Mesenchymal stem cell (in vitro differentiated cells and primary cell): ENCODE data around the gene RNF7. TPM values are rescaled to one million over a fixed set of nuclear protein-coding genes. Genes with fewer than 3 reads are reported as not detected.
"Not testable (repeated sequence)": the region's sequence is repeated elsewhere in the genome, so short reads cannot be mapped to it uniquely, and the experiment has no call there.

Experiments used
- DNase-seq: peaks from one replicate; pipeline ENCODE4 v3.0.0-alpha.2; 2013
- H2AFZ ChIP-seq: one replicate; pipeline ENCODE4 v1.6.1; 2013; ENCODE audit warnings: low read depth, mild to moderate bottlenecking, control low read depth, inconsistent platforms, low read length, moderate library complexity
- H2AK5ac ChIP-seq: 2 replicates; pipeline ENCODE4 v1.6.1; 2013; ENCODE audit warnings: low read length, moderate library complexity, mild to moderate bottlenecking, inconsistent platforms; ENCODE audit not compliant: severe bottlenecking
- H2BK120ac ChIP-seq: one replicate; pipeline ENCODE4 v1.6.1; 2013; ENCODE audit warnings: low read depth, mild to moderate bottlenecking, inconsistent platforms, low read length, moderate library complexity
- H2BK12ac ChIP-seq, 2 experiments: one replicate each; pipeline ENCODE4 v1.6.1; 2013; ENCODE audit warnings: inconsistent platforms in 2 of 2, low read length in 2 of 2, mild to moderate bottlenecking in 2 of 2, moderate library complexity in 2 of 2, control low read depth in 1 of 2
- H2BK15ac ChIP-seq: one replicate; pipeline ENCODE4 v1.6.1; 2013; ENCODE audit warnings: mild to moderate bottlenecking, low read depth, inconsistent platforms; ENCODE audit not compliant: poor library complexity, severe bottlenecking
- H2BK5ac ChIP-seq: 2 replicates; pipeline ENCODE4 v1.6.1; 2013; ENCODE audit warnings: low read depth, mild to moderate bottlenecking, low read length, control low read depth, inconsistent platforms; ENCODE audit not compliant: poor library complexity, severe bottlenecking
- H3K14ac ChIP-seq, 2 experiments: one replicate each; pipeline ENCODE4 v1.6.1; 2013; ENCODE audit warnings: inconsistent platforms in 2 of 2, low read length in 2 of 2, control low read depth in 1 of 2, mild to moderate bottlenecking in 1 of 2, moderate library complexity in 1 of 2
- H3K18ac ChIP-seq, 2 experiments: one replicate each; pipeline ENCODE4 v1.6.1; 2013; ENCODE audit warnings: inconsistent platforms in 2 of 2, low read length in 2 of 2, control low read depth in 1 of 2, low read depth in 1 of 2, mild to moderate bottlenecking in 1 of 2
- H3K23ac ChIP-seq, 2 experiments: one replicate each; pipeline ENCODE4 v1.6.1; 2013; ENCODE audit warnings: inconsistent platforms in 2 of 2, low read length in 2 of 2, mild to moderate bottlenecking in 2 of 2, moderate library complexity in 2 of 2, control low read depth in 1 of 2
- H3K27ac ChIP-seq: 2 replicates; pipeline ENCODE4 v1.5.1; 2013; ENCODE audit warnings: mild to moderate bottlenecking, moderate library complexity, low read length, control low read depth, inconsistent platforms; ENCODE audit not compliant: poor library complexity, severe bottlenecking
- H3K27me3 ChIP-seq, 2 experiments: 2 replicates each; pipeline versions ENCODE4 v1.6.1 to v1.7.0; 2013; ENCODE audit warnings: low read length in 2 of 2, mild to moderate bottlenecking in 2 of 2, moderate library complexity in 2 of 2, control low read depth in 1 of 2, inconsistent platforms in 1 of 2; ENCODE audit not compliant: control insufficient read depth in 1 of 2, insufficient read depth in 1 of 2
- H3K36me3 ChIP-seq, 2 experiments: 2 replicates each; pipeline versions ENCODE4 v1.6.1 to v1.7.0; 2013; ENCODE audit warnings: low read length in 2 of 2, control low read depth in 1 of 2, inconsistent platforms in 1 of 2, low read depth in 1 of 2, mild to moderate bottlenecking in 1 of 2; ENCODE audit not compliant: insufficient read depth in 2 of 2, control insufficient read depth in 1 of 2
- H3K4ac ChIP-seq, 2 experiments: one replicate each; pipeline ENCODE4 v1.6.1; 2013; ENCODE audit warnings: inconsistent platforms in 2 of 2, low read length in 2 of 2, mild to moderate bottlenecking in 2 of 2, moderate library complexity in 2 of 2, control low read depth in 1 of 2, low read depth in 1 of 2
- H3K4me1 ChIP-seq: 2 replicates; pipeline ENCODE4 v1.6.1; 2013; ENCODE audit warnings: low read depth, low read length, control low read depth; ENCODE audit not compliant: control insufficient read depth, insufficient read depth
- H3K4me2 ChIP-seq: 2 replicates; pipeline ENCODE4 v1.6.1; 2013; ENCODE audit warnings: low read length, mild to moderate bottlenecking, inconsistent platforms; ENCODE audit not compliant: poor library complexity, severe bottlenecking
- H3K4me3 ChIP-seq, 2 experiments: 2 replicates each; pipeline versions ENCODE4 v1.5.1 to v1.7.0; 2013; ENCODE audit warnings: low read length in 2 of 2, mild to moderate bottlenecking in 2 of 2, control low read depth in 1 of 2, low read depth in 1 of 2; ENCODE audit not compliant: insufficient read depth in 1 of 2
- H3K79me1 ChIP-seq: replicated peaks from 2 replicates; pipeline ENCODE4 v1.6.1; 2013; ENCODE audit warnings: mild to moderate bottlenecking, control low read depth, low read length, inconsistent platforms; ENCODE audit not compliant: poor library complexity, severe bottlenecking
- H3K9ac ChIP-seq: 2 replicates; pipeline ENCODE4 v1.7.0; 2013; ENCODE audit warnings: mild to moderate bottlenecking, low read length, moderate library complexity
- H3K9me3 ChIP-seq: 2 replicates; pipeline ENCODE4 v1.7.0; 2013; ENCODE audit warnings: mild to moderate bottlenecking, low read length; ENCODE audit not compliant: control insufficient read depth
- H4K8ac ChIP-seq: one replicate; pipeline ENCODE4 v1.6.1; 2013; ENCODE audit warnings: inconsistent platforms, mild to moderate bottlenecking, low read length, moderate library complexity
- H4K91ac ChIP-seq: one replicate; pipeline ENCODE4 v1.6.1; 2013; ENCODE audit warnings: mild to moderate bottlenecking, low read length, inconsistent platforms
- WGBS: methylation state at CpG from one replicate; pipeline ENCODE4 v1.1.7; 2013; ENCODE audit warnings: mixed read lengths; 5-methylcytosine and 5-hydroxymethylcytosine counted together
- polyA plus RNA-seq, 2 experiments: library from polyadenylated mRNA; stranded (reverse); fragments of 200-250 nt; gene quantifications; one replicate each; pipeline ENCODE4 v1.2.3, GENCODE V29; 2013

The RNF7 gene
- polyA plus RNA-seq (2013, experiment 1 of 2): 196 TPM
- 206 TPM for polyA plus RNA-seq (2013, experiment 2 of 2)

GRCh38 chr3:141738022-141738890 is at the start of gene RNF7:
Gene RNF7 (plus strand): TSS chr3:141738298. CDS start chr3:141738342, 44 bp downstream.
- Histone ChIP-seq H3K23ac (peak within 1 kb of the TSS; percentile 69 to 70), H4K91ac (peak within 1 kb of the TSS; percentile 85), H2BK15ac (peak within 1 kb of the TSS; percentile 96), H3K4ac (peak within 1 kb of the TSS; percentile 67 to 71), H3K4me1 (peaks cover 3% of the 10 kb centered on the region), H3K4me2 (peak within 1 kb of the TSS; percentile 34), H3K9me3 (no peaks in the 10 kb centered on the region), H3K27ac (peak within 1 kb of the TSS; percentile 79), H2AFZ (peak within 1 kb of the TSS; percentile 39), H3K27me3 (no peaks in the 10 kb centered on the region), H3K18ac (peak within 1 kb of the TSS; percentile 79 to 86), H3K36me3 (peaks cover 0 to 17% of the 10 kb centered on the region in 2 experiments), H2BK5ac (peak within 1 kb of the TSS; percentile 75), H2BK120ac (peak within 1 kb of the TSS; percentile 22), H4K8ac (peak within 1 kb of the TSS; percentile 83), H2BK12ac (peak within 1 kb of the TSS in 1 of 2 experiments; percentile 8), H3K9ac (peak within 1 kb of the TSS; percentile 95), H2AK5ac (peak within 1 kb of the TSS; percentile 7), H3K79me1 (no peaks in the 10 kb centered on the region), H3K4me3 (peak within 1 kb of the TSS; percentile 72 to 90), H3K14ac (peak within 1 kb of the TSS in 1 of 2 experiments; percentile 61)
- DNase-seq: peak; percentile 96
- WGBS: under 1% methylated on average over 78 of the region's 81 CpGs

DNA sequence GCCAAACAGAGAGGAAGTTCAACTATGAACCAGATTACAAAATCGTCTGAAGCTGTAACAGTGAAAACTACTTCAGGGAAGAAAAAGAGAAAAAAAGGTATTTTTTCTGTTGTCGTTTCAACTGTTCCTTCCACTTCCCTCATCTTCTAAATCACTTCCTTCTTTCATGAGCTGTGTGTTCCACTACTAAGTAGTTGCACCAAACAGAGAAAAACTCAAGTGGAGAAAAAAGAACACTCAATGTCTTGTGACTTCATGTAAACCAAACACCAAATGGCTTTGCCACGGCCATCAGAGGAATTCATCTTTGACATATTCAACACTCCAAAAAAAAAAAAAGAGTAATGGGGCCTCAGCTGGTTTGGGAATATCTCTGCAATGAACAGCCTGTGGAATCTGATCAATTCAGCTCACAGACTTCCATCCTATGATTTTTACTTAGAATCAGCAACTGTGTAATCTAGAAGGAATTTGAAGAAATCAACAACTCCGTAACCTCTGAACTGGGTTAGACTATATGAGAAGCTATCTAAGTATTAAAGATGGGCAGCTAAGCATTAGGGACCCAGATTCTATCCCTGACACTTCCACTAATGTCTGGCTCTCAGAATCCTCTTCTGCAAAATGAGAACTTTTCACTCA is 47.5 kb upstream of the RNF7 start:
- Histone ChIP-seq H3K79me1 (no peaks in the 10 kb centered on the region), H2AFZ (no peak overlapping the region), H3K4me2 (no peak overlapping the region), H3K27ac (no peak overlapping the region), H3K4ac (no peak overlapping the region), H2AK5ac (no peak overlapping the region), H3K18ac (no peak overlapping the region), H2BK15ac (no peak overlapping the region), H3K9ac (no peak overlapping the region), H3K4me3 (no peak overlapping the region), H3K23ac (no peak overlapping the region), H2BK120ac (no peak overlapping the region), H3K9me3 (peaks cover 10% of the 10 kb centered on the region), H3K36me3 (no peaks in the 10 kb centered on the region), H2BK5ac (no peak overlapping the region), H2BK12ac (no peak overlapping the region), H4K91ac (no peak overlapping the region), H3K27me3 (no peaks in the 10 kb centered on the region), H3K4me1 (peaks cover 2% of the 10 kb centered on the region), H3K14ac (no peak overlapping the region), H4K8ac (no peak overlapping the region)
- peak; percentile 55 for DNase-seq
- WGBS: 48% methylated on average over 3 of the region's 4 CpGs

- not testable (repeated sequence) for H3K36me3 ChIP-seq, H3K79me1 ChIP-seq, H4K91ac ChIP-seq, H3K27me3 ChIP-seq, H3K4me1 ChIP-seq, H3K9me3 ChIP-seq, H4K8ac ChIP-seq, H3K4ac ChIP-seq, H2AFZ ChIP-seq, H2BK12ac ChIP-seq, H2BK120ac ChIP-seq, H2BK15ac ChIP-seq, H2BK5ac ChIP-seq, H3K4me3 ChIP-seq, H3K18ac ChIP-seq, H3K4me2 ChIP-seq, H3K27ac ChIP-seq, DNase-seq, H2AK5ac ChIP-seq, H3K23ac ChIP-seq, H3K9ac ChIP-seq, H3K14ac ChIP-seq
- WGBS: 100% methylated on average over 1 of the region's 3 CpGs
These were observed 46.6 kb upstream of the RNF7 start for GRCh38 chr3:141691471-141691870.

DNA sequence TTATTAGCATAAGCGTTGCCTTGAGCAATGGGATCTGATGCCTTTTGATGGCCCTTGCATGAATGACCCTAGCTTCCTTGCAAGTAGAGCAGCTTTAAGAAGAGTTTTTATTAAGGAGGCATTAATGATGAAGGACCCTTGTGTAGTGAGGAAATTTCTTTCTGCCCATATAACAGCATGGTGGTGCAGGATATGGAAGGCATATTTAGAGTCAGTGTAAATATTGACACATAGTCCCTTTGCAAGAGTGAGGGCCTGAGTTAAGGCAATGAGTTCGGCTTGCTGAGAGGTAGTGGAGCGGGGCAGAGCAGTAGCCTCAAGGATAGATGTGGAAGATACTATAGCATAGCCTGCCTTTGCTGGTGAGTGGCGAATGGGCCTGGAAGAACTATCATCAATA is 45.1 kb upstream of the RNF7 start:
- H2AK5ac ChIP-seq, H2BK5ac ChIP-seq, H3K18ac ChIP-seq, H3K4ac ChIP-seq, H3K14ac ChIP-seq, H2BK15ac ChIP-seq, H3K27ac ChIP-seq, H3K9me3 ChIP-seq, H3K36me3 ChIP-seq, DNase-seq, H2AFZ ChIP-seq, H4K91ac ChIP-seq, H3K4me1 ChIP-seq, H3K4me3 ChIP-seq, H3K23ac ChIP-seq, H3K79me1 ChIP-seq, H2BK120ac ChIP-seq, H2BK12ac ChIP-seq, H3K9ac ChIP-seq, H3K4me2 ChIP-seq, H4K8ac ChIP-seq: not testable (repeated sequence)
- peaks cover 13 to 19% of the 10 kb centered on the region in 2 experiments for H3K27me3 ChIP-seq
- 94% methylated on average over 4 of the region's 4 CpGs for WGBS
